Measurements from ENCODE around the gene CXCL10.
"Not testable (repeated sequence)": the region's sequence is repeated elsewhere in the genome, so short reads cannot be mapped to it uniquely, and the experiment has no call there.

The CXCL10 gene

GRCh38 chr4:76024065-76024464, 768 bp upstream of the CXCL10 start:
- DNase-seq: no peak

- no peak for DNase-seq
These were observed 620 bp downstream of the CXCL10 start for GRCh38 chr4:76022677-76023076.

- no peak for DNase-seq
These were observed 1.3 kb downstream of the CXCL10 start for GRCh38 chr4:76022031-76022430.

- no peak for DNase-seq
These were observed 6.1 kb downstream of the CXCL10 start for GRCh38 chr4:76017056-76017686.

- DNase-seq: no peak
These were observed 6.9 kb downstream of the CXCL10 start for GRCh38 chr4:76016393-76016792.

GRCh38 chr4:76013540-76013939, 9.8 kb downstream of the CXCL10 start:
- DNase-seq: no peak

- DNase-seq: no peak
These were observed 10.9 kb downstream of the CXCL10 start for GRCh38 chr4:76012388-76012801.

- DNase-seq: no peak
These were observed 11.5 kb downstream of the CXCL10 start for GRCh38 chr4:76011700-76012387.

- DNase-seq: no peak
These were observed 12.2 kb downstream of the CXCL10 start for GRCh38 chr4:76011018-76011670.

- no peak for DNase-seq
These were observed 12.7 kb downstream of the CXCL10 start for GRCh38 chr4:76010576-76010975.

GRCh38 chr4:76009311-76009710, 14.0 kb downstream of the CXCL10 start:
- DNase-seq: no peak

GRCh38 chr4:76007089-76007862, 16.0 kb downstream of the CXCL10 start, which contains the start of gene CXCL9:
Gene CXCL9 (minus strand): TSS chr4:76007509. CDS start chr4:76007449, 60 bp downstream.
- DNase-seq: no peak

- DNase-seq: no peak
These were observed 19.7 kb downstream of the CXCL10 start for GRCh38 chr4:76003620-76004019.

GRCh38 chr4:76003035-76003434, 20.3 kb downstream of the CXCL10 start:
- DNase-seq: no peak

GRCh38 chr4:76002176-76002575, 21.1 kb downstream of the CXCL10 start:
- DNase-seq: no peak

- no peak for DNase-seq
These were observed 21.6 kb downstream of the CXCL10 start for GRCh38 chr4:76001700-76002099.

- no peak for DNase-seq
These were observed 23.0 kb downstream of the CXCL10 start for GRCh38 chr4:76000279-76000678.

- not testable (repeated sequence) for DNase-seq
These were observed 24.7 kb downstream of the CXCL10 start for GRCh38 chr4:75998525-75999147.

- no peak for DNase-seq
These were observed 25.4 kb downstream of the CXCL10 start for GRCh38 chr4:75997946-75998345.

- DNase-seq: no peak
These were observed 26.2 kb downstream of the CXCL10 start for GRCh38 chr4:75997081-75997480.

GRCh38 chr4:75995727-75996126, 27.6 kb downstream of the CXCL10 start:
- no peak for DNase-seq

GRCh38 chr4:75992462-75992861, 30.8 kb downstream of the CXCL10 start:
- DNase-seq: no peak
